A673 (cell line): ENCODE data around the gene GDF7.

Source experiments
- CTCF ChIP-seq: fragments of 300-800, 200-600 bp; sonication (generic); conservative IDR thresholded peaks from 2 replicates; pipeline ENCODE4 v1.5.1; 2017; ENCODE audit warnings: low read depth, mild to moderate bottlenecking, antibody characterized with exemption, low read length, moderate library complexity, mixed read lengths
- EZH2 ChIP-seq: fragments of 200-600 bp; sonication (generic); IDR thresholded peaks from 2 replicates; pipeline ENCODE4 v1.6.1; 2017; ENCODE audit warnings: borderline replicate concordance, low read depth, mild to moderate bottlenecking, mixed read lengths, antibody characterized with exemption, low read length; ENCODE audit not compliant: poor library complexity, severe bottlenecking

- TF ChIP-seq CTCF: no peak
- TF ChIP-seq EZH2: no peak
Observed at GRCh38 chr2:20654535-20654813, 12.5 kb upstream of the GDF7 start.
